GM12891 (cell line): Measurements from ENCODE around the gene CA5A.
"Not testable (repeated sequence)": the region's sequence is repeated elsewhere in the genome, so short reads cannot be mapped to it uniquely, and the experiment has no call there.

Source experiments
- POLR2A ChIP-seq: IDR thresholded peaks from 2 replicates; pipeline ENCODE4 v1.6.1; 2011; ENCODE audit warnings: low read depth, low read length, control low read depth
- POLR2AphosphoS5 ChIP-seq: IDR thresholded peaks from 2 replicates; pipeline ENCODE4 v1.6.1; 2011; ENCODE audit warnings: low read depth, low read length, control low read depth
- POU2F2 ChIP-seq: IDR thresholded peaks from 2 replicates; pipeline ENCODE4 v1.6.1; 2011; ENCODE audit warnings: low read depth, mild to moderate bottlenecking, control low read depth, low read length, moderate library complexity
- TAF1 ChIP-seq: IDR thresholded peaks from 2 replicates; pipeline ENCODE4 v1.6.1; 2011; ENCODE audit warnings: low read depth, low read length, control low read depth

DNA sequence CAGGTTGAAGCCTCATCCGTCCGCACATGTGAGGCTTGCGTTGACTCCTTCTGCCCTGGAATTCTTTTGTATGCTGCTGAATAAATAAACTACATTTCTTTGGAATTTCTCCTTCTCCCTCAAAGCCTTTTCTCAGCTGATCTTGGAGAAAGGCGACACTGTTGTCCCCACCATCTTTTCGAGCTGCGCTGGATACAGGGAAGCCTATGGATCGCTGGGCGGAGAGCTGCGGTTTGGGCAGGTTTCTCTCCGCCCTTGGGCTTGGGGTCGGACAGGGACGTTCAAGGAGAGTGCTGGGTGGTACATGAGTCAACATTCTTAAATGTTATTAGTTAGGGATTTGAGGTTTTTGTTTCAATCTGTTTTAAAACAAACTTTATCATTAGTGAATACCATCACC, 35.8 kb downstream of the CA5A start:
- TF ChIP-seq POLR2A, POLR2AphosphoS5, TAF1, POU2F2: not testable (repeated sequence)
